Measurements from ENCODE around the gene NANOS2. TPM values are rescaled to one million over a fixed set of nuclear protein-coding genes. Genes with fewer than 3 reads are reported as not detected.

Gene NANOS2
- total and polyA plus RNA-seq, 2 donors (not counting 1 experiment from before 2014, with no cell fraction given): not detected

- Histone ChIP-seq H3K27me3 (ENCODE audit: control insufficient read depth, insufficient read depth, low read length) (peaks cover 35% of the 10 kb centered on the region), H3K4me1 (ENCODE audit: control insufficient read depth, extremely low read depth, insufficient read depth, low read length) (no peaks in the 10 kb centered on the region), H3K9ac (ENCODE audit: insufficient read depth, low read length) (no peak overlapping the region), H3K36me3 (ENCODE audit: control insufficient read depth, insufficient read depth, low read length) (no peaks in the 10 kb centered on the region), H3K4me3 (replicated peaks in 1 of 4; ENCODE audit: control extremely low read depth in 1 of 4, insufficient read depth in 1 of 4, low read depth in 3 of 4, low read length in 4 of 4) (no peak overlapping the region), H4K20me1 (ENCODE audit: control insufficient read depth, extremely low read depth, insufficient read depth, low read length) (no peaks in the 10 kb centered on the region), H3K27ac (ENCODE audit: insufficient read depth, low read length) (no peak overlapping the region), H3K9me3 (ENCODE audit: control insufficient read depth, insufficient read depth, low read depth, low read length) (no peaks in the 10 kb centered on the region), H3K4me2 (ENCODE audit: extremely low read depth, insufficient read depth, low read length) (no peak overlapping the region), H3K79me2 (ENCODE audit: control insufficient read depth, insufficient read depth, low read length) (peaks cover 22% of the 10 kb centered on the region), H2AFZ (ENCODE audit: low read length) (no peak overlapping the region)
- TF ChIP-seq CTCF (conservative IDR thresholded peaks at IDR 0.05 in 1 of 2, IDR thresholded peaks at IDR 0.05 in 1 of 2; ENCODE audit: low read depth in 1 of 2, low read length in 2 of 2): no peak
- TF ChIP-seq EZH2 (IDR thresholded peaks at IDR 0.05; ENCODE audit: low read length, missing control alignments): no peak
- no peak for DNase-seq (ENCODE audit: low read depth in 2 of 2)
These were observed 49.2 kb downstream of the NANOS2 start for GRCh38 chr19:45865269-45865948.

GRCh38 chr19:45864629-45865082, 49.9 kb downstream of the NANOS2 start:
- Histone ChIP-seq H3K9me3 (ENCODE audit: control insufficient read depth, insufficient read depth, low read depth, low read length) (no peaks in the 10 kb centered on the region), H4K20me1 (ENCODE audit: control insufficient read depth, extremely low read depth, insufficient read depth, low read length) (no peaks in the 10 kb centered on the region), H3K9ac (ENCODE audit: insufficient read depth, low read length) (no peak overlapping the region), H3K27ac (ENCODE audit: insufficient read depth, low read length) (no peak overlapping the region), H2AFZ (ENCODE audit: low read length) (no peak overlapping the region), H3K27me3 (ENCODE audit: control insufficient read depth, insufficient read depth, low read length) (peaks cover 35% of the 10 kb centered on the region), H3K36me3 (ENCODE audit: control insufficient read depth, insufficient read depth, low read length) (peaks cover under 1% of the 10 kb centered on the region), H3K4me3 (replicated peaks in 1 of 4; ENCODE audit: control extremely low read depth in 1 of 4, insufficient read depth in 1 of 4, low read depth in 3 of 4, low read length in 4 of 4) (no peak overlapping the region), H3K4me2 (ENCODE audit: extremely low read depth, insufficient read depth, low read length) (no peak overlapping the region), H3K79me2 (ENCODE audit: control insufficient read depth, insufficient read depth, low read length) (peaks cover 23% of the 10 kb centered on the region), H3K4me1 (ENCODE audit: control insufficient read depth, extremely low read depth, insufficient read depth, low read length) (no peaks in the 10 kb centered on the region)
- peak; percentile 91 for TF ChIP-seq EZH2 (IDR thresholded peaks at IDR 0.05; ENCODE audit: low read length, missing control alignments)
- no peak for TF ChIP-seq CTCF (conservative IDR thresholded peaks at IDR 0.05 in 1 of 2, IDR thresholded peaks at IDR 0.05 in 1 of 2; ENCODE audit: low read depth in 1 of 2, low read length in 2 of 2)
- no peak for DNase-seq (ENCODE audit: low read depth in 2 of 2)

GRCh38 chr19:45863840-45864628, 50.5 kb downstream of the NANOS2 start, which contains the start of gene FOXA3:
Gene FOXA3, plus strand, starts transcription at chr19:45864326. Its CDS starts 131 bp downstream, at chr19:45864457.
- Histone ChIP-seq H3K27me3 (ENCODE audit: control insufficient read depth, insufficient read depth, low read length) (peaks cover 35% of the 10 kb centered on the region), H4K20me1 (ENCODE audit: control insufficient read depth, extremely low read depth, insufficient read depth, low read length) (no peaks in the 10 kb centered on the region), H3K9me3 (ENCODE audit: control insufficient read depth, insufficient read depth, low read depth, low read length) (no peaks in the 10 kb centered on the region), H3K4me1 (ENCODE audit: control insufficient read depth, extremely low read depth, insufficient read depth, low read length) (no peaks in the 10 kb centered on the region), H2AFZ (ENCODE audit: low read length) (peak within 1 kb of the TSS; percentile 80), H3K79me2 (ENCODE audit: control insufficient read depth, insufficient read depth, low read length) (peaks cover 26% of the 10 kb centered on the region), H3K4me2 (ENCODE audit: extremely low read depth, insufficient read depth, low read length) (peak within 1 kb of the TSS; percentile 75), H3K27ac (ENCODE audit: insufficient read depth, low read length) (no peak within 1 kb of the TSS), H3K4me3 (replicated peaks in 1 of 4; ENCODE audit: control extremely low read depth in 1 of 4, insufficient read depth in 1 of 4, low read depth in 3 of 4, low read length in 4 of 4) (peak within 1 kb of the TSS; percentile 27 to 49 (median 38)), H3K36me3 (ENCODE audit: control insufficient read depth, insufficient read depth, low read length) (peaks cover 3% of the 10 kb centered on the region), H3K9ac (ENCODE audit: insufficient read depth, low read length) (no peak within 1 kb of the TSS)
- peak; percentile 15 to 24 for DNase-seq (ENCODE audit: low read depth in 2 of 2)
- TF ChIP-seq CTCF (conservative IDR thresholded peaks at IDR 0.05 in 1 of 2, IDR thresholded peaks at IDR 0.05 in 1 of 2; ENCODE audit: low read depth in 1 of 2, low read length in 2 of 2): peak; percentile 26 to 45
- peak; percentile 66 for TF ChIP-seq EZH2 (IDR thresholded peaks at IDR 0.05; ENCODE audit: low read length, missing control alignments)

Measured in fibroblast of lung (primary cell).